Breast epithelium (tissue), 4 donors: ENCODE results near the gene CHDH. TPM values are rescaled to one million over a fixed set of nuclear protein-coding genes. Genes with fewer than 3 reads are reported as not detected.

Source experiments
- DNase-seq, 2 donors: peaks; one replicate each; pipeline ENCODE4 v3.0.0-alpha.2; 2019; ENCODE audit warnings: low spot score in 2 of 2
- H3K27ac ChIP-seq, 2 donors: fragments of 200-600 bp; sonication (generic) in 1 of 2; one replicate each; pipeline ENCODE4 v1.5.1; 2016 to 2019; ENCODE audit warnings: mild to moderate bottlenecking in 1 of 2
- H3K27me3 ChIP-seq, 2 donors: fragments of 200-600 bp; sonication (generic) in 1 of 2; one replicate each; pipeline versions ENCODE4 v1.5.1 to v1.6.0; 2017 to 2019; ENCODE audit warnings: control low read depth in 1 of 2, mild to moderate bottlenecking in 1 of 2
- H3K36me3 ChIP-seq: fragments of 200-600 bp; one replicate; pipeline ENCODE4 v1.5.1; 2019
- H3K4me1 ChIP-seq, 2 donors: fragments of 200-600 bp; sonication (generic); one replicate each; pipeline ENCODE4 v1.5.1; 2016 to 2019; ENCODE audit warnings: control low read depth in 1 of 2
- H3K4me3 ChIP-seq, 3 donors: fragments of 200-600 bp; sonication (generic); 1 replicate in 2 of 3; 2 replicates in 1 of 3; pipeline ENCODE4 v1.5.1; 2016 to 2019; ENCODE audit warnings: mild to moderate bottlenecking in 3 of 3, moderate library complexity in 2 of 3
- H3K9me3 ChIP-seq, 2 donors: fragments of 200-600 bp; sonication (generic) in 1 of 2; one replicate each; pipeline ENCODE4 v1.5.1; 2016 to 2019; ENCODE audit warnings: control low read depth in 1 of 2
- CTCF ChIP-seq, 3 donors: fragments of 450-650 bp; IDR thresholded peaks; one replicate each; pipeline ENCODE4 v1.5.1; 2016 to 2017; ENCODE audit warnings: antibody characterized with exemption in 3 of 3, mild to moderate bottlenecking in 3 of 3, moderate library complexity in 3 of 3
- POLR2A ChIP-seq: fragments of 450-650 bp; IDR thresholded peaks from one replicate; pipeline ENCODE4 v1.6.1; 2016; ENCODE audit warnings: antibody characterized with exemption, mild to moderate bottlenecking, moderate library complexity
- POLR2AphosphoS5 ChIP-seq, 3 donors: sonication (generic); formaldehyde crosslinking; IDR thresholded peaks; one replicate each; pipeline ENCODE4 v1.6.1; 2017; ENCODE audit warnings: antibody characterized with exemption in 3 of 3
- intact Hi-C: fragments of 100-400 bp; cut with DNase I; formaldehyde crosslinking; loops from one replicate; pipeline ENCODE4 v1.15.1; 2023; ENCODE audit warnings: low total_unique reads
- total RNA-seq, 3 donors: library from RNA; depleted of rRNA; stranded (reverse); fragments of >200 nt; gene quantifications; one replicate each; pipeline ENCODE4 v1.1.0, GENCODE V29; 2016

CHDH gene
- total RNA-seq, 3 donors from 2014 or later, result 2.9 to 67.0 (median 27.9) TPM

- H3K4me1 ChIP-seq, result peaks cover 0 to 12% of the 10 kb centered on the region in 2 donors
- no peaks in the 10 kb centered on the region for H3K27me3 ChIP-seq
- no peak overlapping the region for H3K4me3 ChIP-seq
- no peak for DNase-seq
- no peaks in the 10 kb centered on the region for H3K36me3 ChIP-seq
- no peaks in the 10 kb centered on the region for H3K9me3 ChIP-seq
- TF ChIP-seq CTCF (IDR thresholded peaks at IDR 0.05) (no peak), POLR2AphosphoS5 (IDR thresholded peaks at IDR 0.05) (no peak), POLR2A (no peak)
- intact Hi-C loops, result no loop called here
- peak overlapping the region in 1 of 2 donors; percentile 17 for H3K27ac ChIP-seq
Observed at GRCh38 chr3:53837331-53837730, 8.9 kb downstream of the CHDH start.

- TF ChIP-seq POLR2AphosphoS5 (IDR thresholded peaks at IDR 0.05) (no peak), CTCF (IDR thresholded peaks at IDR 0.05) (no peak), POLR2A (no peak)
- Histone ChIP-seq H3K4me3 (no peak overlapping the region), H3K27ac (no peak overlapping the region), H3K36me3 (no peaks in the 10 kb centered on the region), H3K9me3 (no peaks in the 10 kb centered on the region), H3K27me3 (no peaks in the 10 kb centered on the region), H3K4me1 (peaks cover 0 to 1% of the 10 kb centered on the region in 2 donors)
- DNase-seq, result no peak
- intact Hi-C loops, result no loop called here
Observed at GRCh38 chr3:53836084-53836872, 9.9 kb downstream of the CHDH start.

GRCh38 chr3:53835257-53835656 lies 11.0 kb downstream of the CHDH start:
- Histone ChIP-seq H3K4me3 (no peak overlapping the region), H3K27ac (no peak overlapping the region), H3K9me3 (no peaks in the 10 kb centered on the region), H3K36me3 (no peaks in the 10 kb centered on the region), H3K4me1 (no peaks in the 10 kb centered on the region), H3K27me3 (no peaks in the 10 kb centered on the region)
- no peak for DNase-seq
- intact Hi-C loops, result no loop called here
- TF ChIP-seq CTCF (IDR thresholded peaks at IDR 0.05), result no peak
- TF ChIP-seq POLR2A, result no peak

- Histone ChIP-seq H3K36me3 (no peaks in the 10 kb centered on the region), H3K27ac (no peak overlapping the region), H3K27me3 (no peaks in the 10 kb centered on the region), H3K9me3 (no peaks in the 10 kb centered on the region), H3K4me3 (no peak overlapping the region), H3K4me1 (no peaks in the 10 kb centered on the region)
- TF ChIP-seq CTCF (IDR thresholded peaks at IDR 0.05), result no peak
- TF ChIP-seq POLR2AphosphoS5 (IDR thresholded peaks at IDR 0.05), result no peak
- TF ChIP-seq POLR2A, result no peak
- intact Hi-C loops, result no loop called here
- DNase-seq, result no peak
Observed at GRCh38 chr3:53834429-53835095, 11.7 kb downstream of the CHDH start.

- intact Hi-C loops, result no loop called here
- Histone ChIP-seq H3K27me3 (no peaks in the 10 kb centered on the region), H3K27ac (no peak overlapping the region), H3K9me3 (no peaks in the 10 kb centered on the region), H3K36me3 (no peaks in the 10 kb centered on the region), H3K4me1 (no peaks in the 10 kb centered on the region), H3K4me3 (no peak overlapping the region)
- no peak for TF ChIP-seq POLR2AphosphoS5 (IDR thresholded peaks at IDR 0.05)
- TF ChIP-seq POLR2A, result no peak
- no peak for TF ChIP-seq CTCF (IDR thresholded peaks at IDR 0.05)
- no peak for DNase-seq
Observed at GRCh38 chr3:53833700-53834099, 12.5 kb downstream of the CHDH start.
